Measurements from ENCODE around the gene TTL.
"Not testable (repeated sequence)": the region's sequence is repeated elsewhere in the genome, so short reads cannot be mapped to it uniquely, and the experiment has no call there.

The TTL gene

DNA sequence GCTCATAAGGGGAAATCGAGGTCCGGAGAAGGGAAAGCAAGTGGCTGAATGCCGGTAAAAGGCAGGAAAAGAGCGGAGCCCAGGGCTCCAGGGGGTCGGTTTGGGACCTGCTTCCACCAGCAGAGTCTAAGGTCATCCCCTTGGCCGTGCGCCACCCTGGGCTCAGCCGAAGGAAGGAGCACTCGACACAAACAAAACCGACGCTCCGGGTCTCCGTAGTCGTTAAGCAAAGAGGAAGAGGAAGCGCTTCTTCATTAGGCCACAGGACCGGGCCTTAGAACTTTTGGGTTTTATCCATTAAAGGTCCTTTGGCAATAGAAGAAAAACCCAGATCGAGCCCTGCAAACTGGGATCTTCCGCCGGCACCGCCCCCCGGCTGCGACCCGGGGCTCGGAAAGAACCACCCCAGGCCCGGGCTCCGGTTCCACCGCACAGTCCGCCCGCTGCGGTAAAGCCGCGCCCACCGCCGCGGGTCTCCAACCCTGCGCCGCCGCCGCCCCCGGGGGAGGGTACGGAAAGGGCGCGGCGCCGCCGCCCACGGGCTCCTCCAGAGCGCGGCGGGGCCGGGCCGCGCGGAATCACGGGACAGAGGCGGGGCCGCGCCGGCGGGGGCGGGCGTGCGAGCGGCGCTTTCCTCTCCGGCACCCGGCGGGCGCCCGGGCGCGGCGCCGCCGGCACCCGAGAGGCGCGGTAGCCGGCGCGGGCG lies at the start of gene TTL:
TSS of gene TTL (plus strand) at position 629 of the 706 bp plus-strand sequence. CDS start 189 bp downstream, outside the sequence.
- Mint-ChIP-seq H3K27me3 (no peaks in the 10 kb centered on the region), H3K4me3 (peak within 1 kb of the TSS; percentile 97), H3K36me3 (peaks cover 4% of the 10 kb centered on the region), H3K9me3 (no peaks in the 10 kb centered on the region), H3K27ac (peak within 1 kb of the TSS; percentile 86), H3K4me1 (peaks cover 34% of the 10 kb centered on the region)
- ATAC-seq: peak; percentile 91

GRCh38 chr2:112432390-112432734 lies 49.6 kb upstream of the TTL start:
- not testable (repeated sequence) for H3K36me3 Mint-ChIP-seq, H3K9me3 Mint-ChIP-seq, ATAC-seq
- Mint-ChIP-seq H3K4me1 (peaks cover 21% of the 10 kb centered on the region), H3K27ac (peak overlapping the region; percentile 81), H3K4me3 (peak overlapping the region; percentile 83), H3K27me3 (peaks cover 22% of the 10 kb centered on the region)

DNA sequence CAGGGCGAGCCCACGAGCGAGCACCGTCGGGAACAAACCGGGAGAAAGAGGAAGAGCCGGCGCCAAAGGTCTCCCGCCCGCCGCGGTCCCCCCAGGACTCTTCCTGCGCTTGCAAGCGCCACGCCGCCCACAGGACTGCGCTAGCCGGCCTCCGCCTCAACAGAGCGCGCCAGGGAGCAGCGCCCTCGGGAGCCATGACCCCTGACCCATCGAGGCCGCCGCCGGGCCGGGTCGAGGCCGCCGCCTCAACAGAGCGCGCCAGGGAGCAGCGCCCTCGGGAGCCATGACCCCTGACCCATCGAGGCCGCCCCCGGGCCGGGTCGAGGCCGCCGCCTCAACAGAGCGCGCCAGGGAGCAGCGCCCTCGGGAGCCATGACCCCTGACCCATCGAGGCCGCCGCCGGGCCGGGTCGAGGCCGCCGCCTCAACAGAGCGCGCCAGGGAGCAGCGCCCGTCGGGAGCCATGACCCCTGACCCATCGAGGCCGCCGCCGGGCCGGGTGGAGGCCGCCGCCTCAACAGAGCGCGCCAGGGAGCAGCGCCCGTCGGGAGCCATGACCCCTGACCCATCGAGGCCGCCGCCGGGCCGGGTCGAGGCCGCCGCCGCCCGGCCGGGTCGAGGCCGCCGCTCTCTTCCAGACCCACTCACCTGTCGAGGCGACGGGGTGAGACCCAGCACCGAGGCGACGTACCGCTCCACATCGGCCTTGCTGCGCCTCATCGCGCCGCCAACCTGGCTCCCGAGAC lies 49.0 kb upstream of the TTL start:
- Mint-ChIP-seq H3K4me1 (peaks cover 21% of the 10 kb centered on the region), H3K27me3 (peaks cover 27% of the 10 kb centered on the region), H3K27ac (peak overlapping the region; percentile 81), H3K4me3 (peak overlapping the region; percentile 83)
- not testable (repeated sequence) for H3K36me3 Mint-ChIP-seq, H3K9me3 Mint-ChIP-seq
- ATAC-seq: peak; percentile 61

- H3K36me3 Mint-ChIP-seq, H3K9me3 Mint-ChIP-seq: not testable (repeated sequence)
- H3K27me3 Mint-ChIP-seq: peaks cover 33% of the 10 kb centered on the region
- peak within 1 kb of the TSS; percentile 81 for H3K27ac Mint-ChIP-seq
- H3K4me3 Mint-ChIP-seq: peak within 1 kb of the TSS; percentile 83
- peak; percentile 98 for ATAC-seq
- peaks cover 21% of the 10 kb centered on the region for H3K4me1 Mint-ChIP-seq
Observed at GRCh38 chr2:112433480-112433879, 48.5 kb upstream of the TTL start, which contains the start of gene RGPD8. TSS of gene RGPD8 (minus strand) at chr2:112433645. CDS start at chr2:112433453, 192 bp downstream.

DNA sequence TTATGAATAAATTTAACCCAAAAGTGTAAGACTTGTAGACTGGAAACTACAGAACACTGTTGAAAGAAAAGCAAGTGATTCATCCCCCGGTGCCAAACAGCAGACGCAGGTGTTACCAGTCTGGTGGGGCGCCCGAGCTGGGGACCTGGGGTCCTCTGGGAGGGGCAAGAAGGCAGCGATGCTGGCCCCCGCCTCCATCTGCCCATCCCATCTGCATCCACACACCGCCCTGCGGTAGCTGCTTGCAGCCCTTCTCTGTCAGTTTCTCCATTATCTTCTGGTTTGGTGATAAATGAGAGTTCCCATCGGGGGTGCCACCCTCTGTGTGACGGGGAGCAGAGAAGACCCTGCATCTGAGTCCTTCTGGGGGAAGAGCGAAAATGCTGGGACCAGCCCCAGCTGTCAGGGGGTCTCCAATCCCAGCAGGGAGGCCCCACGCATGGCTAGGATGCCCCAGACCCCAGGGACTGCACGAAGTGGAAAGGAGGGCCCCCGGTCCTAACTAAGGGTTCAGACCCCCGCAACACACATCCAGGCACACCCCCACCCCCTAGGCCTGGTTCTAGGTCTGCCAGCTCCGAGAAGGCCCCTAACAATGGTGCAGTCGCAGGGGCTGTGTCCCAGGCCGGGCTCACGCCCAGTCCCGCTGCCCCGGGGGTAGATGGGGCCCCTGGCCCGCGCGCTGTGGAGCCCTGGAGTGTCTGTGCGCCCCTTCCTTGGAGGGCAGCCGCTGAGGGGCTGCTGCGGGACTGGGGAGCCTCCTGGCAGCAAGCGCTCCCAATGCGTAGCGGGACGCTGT lies 47.8 kb upstream of the TTL start:
- Mint-ChIP-seq H3K4me3 (no peak overlapping the region), H3K36me3 (no peaks in the 10 kb centered on the region), H3K4me1 (peaks cover 21% of the 10 kb centered on the region), H3K27me3 (peaks cover 35% of the 10 kb centered on the region), H3K27ac (peak overlapping the region; percentile 70), H3K9me3 (no peaks in the 10 kb centered on the region)
- no peak for ATAC-seq

- H3K4me3 Mint-ChIP-seq, H3K9me3 Mint-ChIP-seq, ATAC-seq, H3K36me3 Mint-ChIP-seq: not testable (repeated sequence)
- Mint-ChIP-seq H3K27ac (peak overlapping the region; percentile 76), H3K27me3 (peaks cover 35% of the 10 kb centered on the region), H3K4me1 (peaks cover 18% of the 10 kb centered on the region)
Observed at GRCh38 chr2:112434890-112435715, 46.9 kb upstream of the TTL start.

DNA sequence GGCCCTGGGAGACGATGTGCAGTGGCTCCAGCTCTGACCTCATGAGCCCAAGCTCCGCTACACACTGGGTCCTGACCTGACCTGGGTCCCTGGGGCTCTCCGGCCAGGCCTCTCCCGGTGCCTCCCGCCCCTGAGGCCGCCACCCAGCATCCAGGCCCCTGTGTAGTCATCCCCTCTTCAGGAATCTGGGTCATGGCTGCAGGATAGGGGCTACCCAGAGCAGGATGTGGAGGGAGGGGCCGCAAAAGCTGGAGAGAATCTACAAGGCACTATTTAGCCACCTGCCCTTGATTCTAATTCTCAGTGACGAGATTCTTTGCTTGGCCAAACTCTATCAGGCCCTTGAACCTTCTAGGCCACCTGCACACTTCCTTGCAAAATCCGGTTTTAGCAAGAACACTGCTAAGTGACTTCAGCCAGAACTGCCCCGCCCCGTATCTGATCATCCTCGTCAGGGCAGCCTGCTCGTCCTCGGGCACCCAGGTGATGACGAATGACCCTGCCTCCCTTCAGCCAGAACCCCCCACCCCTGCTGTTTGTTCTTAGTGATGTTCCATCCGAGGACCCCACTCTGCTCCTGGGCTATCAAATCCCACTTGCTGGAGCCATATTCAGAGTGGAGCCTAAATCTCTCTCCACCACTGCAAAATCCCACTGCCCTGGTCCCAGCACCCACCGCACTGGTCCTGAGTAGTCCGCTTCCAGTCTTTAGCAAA lies 46.1 kb upstream of the TTL start:
- H3K27ac Mint-ChIP-seq, H3K4me3 Mint-ChIP-seq, ATAC-seq, H3K36me3 Mint-ChIP-seq, H3K9me3 Mint-ChIP-seq: not testable (repeated sequence)
- Mint-ChIP-seq H3K27me3 (peaks cover 35% of the 10 kb centered on the region), H3K4me1 (peaks cover 16% of the 10 kb centered on the region)

GRCh38 chr2:112436993-112437392 lies 45.0 kb upstream of the TTL start:
- Mint-ChIP-seq H3K4me1 (peaks cover 10% of the 10 kb centered on the region), H3K27me3 (peaks cover 41% of the 10 kb centered on the region)
- H3K4me3 Mint-ChIP-seq, H3K9me3 Mint-ChIP-seq, H3K36me3 Mint-ChIP-seq, ATAC-seq, H3K27ac Mint-ChIP-seq: not testable (repeated sequence)

GRCh38 chr2:112437405-112437831 lies 44.5 kb upstream of the TTL start:
- H3K9me3 Mint-ChIP-seq, H3K27ac Mint-ChIP-seq, ATAC-seq, H3K4me1 Mint-ChIP-seq, H3K4me3 Mint-ChIP-seq, H3K36me3 Mint-ChIP-seq: not testable (repeated sequence)
- H3K27me3 Mint-ChIP-seq: peaks cover 45% of the 10 kb centered on the region

- H3K4me3 Mint-ChIP-seq, ATAC-seq, H3K4me1 Mint-ChIP-seq, H3K9me3 Mint-ChIP-seq, H3K27ac Mint-ChIP-seq, H3K36me3 Mint-ChIP-seq: not testable (repeated sequence)
- peaks cover 50% of the 10 kb centered on the region for H3K27me3 Mint-ChIP-seq
Observed at GRCh38 chr2:112438603-112439261, 43.2 kb upstream of the TTL start.

- peaks cover 19% of the 10 kb centered on the region for H3K27me3 Mint-ChIP-seq
- ATAC-seq, H3K4me3 Mint-ChIP-seq, H3K4me1 Mint-ChIP-seq, H3K36me3 Mint-ChIP-seq, H3K9me3 Mint-ChIP-seq, H3K27ac Mint-ChIP-seq: not testable (repeated sequence)
Observed at GRCh38 chr2:112444256-112444655, 37.7 kb upstream of the TTL start.

DNA sequence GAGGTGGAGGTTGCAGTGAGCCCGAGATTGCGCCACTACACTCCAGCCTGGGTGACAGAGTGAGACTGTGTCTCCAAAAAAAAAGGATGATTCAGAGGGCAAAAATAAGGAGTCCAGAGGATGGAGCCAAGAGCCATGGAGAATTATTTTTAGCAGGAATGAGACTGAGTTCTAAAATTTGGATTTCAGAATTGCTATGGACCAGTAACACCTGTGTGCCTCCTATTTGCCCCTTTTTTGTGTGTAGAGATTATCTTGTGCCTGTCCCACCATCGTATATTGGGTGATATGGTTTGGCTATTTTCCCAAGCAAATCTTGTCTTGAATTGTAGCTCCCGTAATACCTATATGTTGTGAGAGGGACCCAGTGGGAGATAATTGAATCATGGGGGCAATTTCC lies 32.1 kb upstream of the TTL start:
- Mint-ChIP-seq H3K4me3 (no peak overlapping the region), H3K36me3 (no peaks in the 10 kb centered on the region), H3K4me1 (no peaks in the 10 kb centered on the region), H3K27me3 (no peaks in the 10 kb centered on the region), H3K9me3 (no peaks in the 10 kb centered on the region), H3K27ac (no peak overlapping the region)
- ATAC-seq: no peak

DNA sequence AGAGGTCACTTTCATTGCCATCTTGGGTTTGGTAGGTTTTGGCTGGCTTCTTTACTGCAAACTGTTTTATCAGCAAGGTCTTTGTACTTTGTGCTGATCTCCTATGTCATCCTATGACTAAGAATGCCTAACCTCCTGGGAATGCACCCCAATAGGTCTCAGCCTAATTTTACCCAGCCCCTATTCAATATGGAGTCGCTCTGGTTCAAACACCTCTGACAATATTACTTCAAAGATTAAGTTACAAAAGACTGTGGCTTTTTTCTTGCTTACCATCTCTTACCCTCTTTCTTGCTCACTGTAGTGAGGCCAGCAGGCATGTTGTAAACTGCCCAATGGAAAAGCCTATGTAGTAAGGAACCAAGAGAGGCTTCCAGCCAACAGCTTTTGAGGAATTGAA lies 30.6 kb upstream of the TTL start:
- Mint-ChIP-seq H3K4me1 (no peaks in the 10 kb centered on the region), H3K36me3 (no peaks in the 10 kb centered on the region), H3K4me3 (no peak overlapping the region), H3K27me3 (no peaks in the 10 kb centered on the region), H3K27ac (no peak overlapping the region), H3K9me3 (no peaks in the 10 kb centered on the region)
- no peak for ATAC-seq

DNA sequence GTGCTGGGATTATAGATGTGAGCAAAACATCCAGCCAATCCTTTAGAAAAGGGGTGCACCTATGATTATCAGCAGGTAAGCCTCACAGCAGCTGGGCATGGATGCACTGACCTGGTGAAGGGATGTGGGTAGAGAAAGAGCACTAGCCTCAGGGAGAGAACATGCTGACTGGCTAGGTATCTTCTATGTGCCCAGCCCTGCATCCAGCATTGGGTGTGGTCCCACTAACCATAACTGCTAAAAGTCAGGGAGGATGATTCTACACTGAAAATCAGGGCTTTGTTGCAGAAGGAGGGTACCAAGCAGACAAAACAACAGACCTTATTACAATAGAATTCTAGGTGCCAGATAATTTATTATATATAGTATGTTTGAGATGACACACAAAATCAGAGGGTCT lies 27.4 kb upstream of the TTL start:
- Mint-ChIP-seq H3K4me3 (no peak overlapping the region), H3K4me1 (no peaks in the 10 kb centered on the region), H3K36me3 (no peaks in the 10 kb centered on the region), H3K9me3 (no peaks in the 10 kb centered on the region), H3K27ac (no peak overlapping the region), H3K27me3 (peaks cover 10% of the 10 kb centered on the region)
- no peak for ATAC-seq
